ENCODE data around the gene AGRP.

The AGRP gene

DNA sequence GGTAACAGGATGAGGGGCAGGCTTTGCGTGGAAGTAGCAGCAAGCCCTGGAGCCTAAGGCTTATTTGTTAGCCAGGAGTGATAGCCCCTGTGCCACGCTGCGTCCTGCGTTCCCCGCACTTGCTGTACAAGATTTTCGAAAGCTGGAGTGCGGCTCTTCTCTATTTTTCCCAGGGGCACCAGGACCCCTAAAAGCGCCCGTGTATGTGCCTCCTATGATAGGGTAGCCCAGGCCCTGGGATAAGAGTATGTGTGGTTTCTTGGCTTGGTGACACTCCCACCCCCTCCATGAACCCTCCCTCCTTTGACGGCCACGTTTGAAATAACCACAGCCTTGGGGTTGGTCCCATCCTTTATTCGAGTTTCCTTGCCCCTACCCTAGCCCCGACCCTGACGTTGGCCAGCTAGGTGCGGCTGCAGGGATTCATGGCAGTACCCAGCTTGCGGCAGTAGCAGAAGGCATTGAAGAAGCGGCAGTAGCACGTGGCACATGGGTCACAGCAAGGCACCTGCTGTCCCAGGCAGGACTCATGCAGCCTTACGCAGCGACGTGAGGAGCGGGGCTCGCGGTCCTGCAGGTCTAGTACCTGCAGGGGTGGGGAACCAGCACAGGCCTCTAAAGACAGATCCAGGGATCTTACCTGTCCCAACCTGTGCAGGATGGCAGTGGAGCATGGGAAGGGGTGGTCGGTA is 968 bp downstream of the AGRP start:
- Mint-ChIP-seq H3K27ac (peak overlapping the region; percentile 98), H3K27me3 (no peaks in the 10 kb centered on the region), H3K4me3 (peak overlapping the region; percentile 100), H3K4me1 (peaks cover 28% of the 10 kb centered on the region), H3K9me3 (no peaks in the 10 kb centered on the region), H3K36me3 (ENCODE audit: low read depth) (peaks cover 9% of the 10 kb centered on the region)
- DNase-seq = peak; percentile 30
- no peak for ATAC-seq

GRCh38 chr16:67481561-67482232 is 1.6 kb downstream of the AGRP start:
- ATAC-seq = peak; percentile 39
- Mint-ChIP-seq H3K36me3 (ENCODE audit: low read depth) (peaks cover 10% of the 10 kb centered on the region), H3K4me3 (peak overlapping the region; percentile 100), H3K9me3 (no peaks in the 10 kb centered on the region), H3K27me3 (no peaks in the 10 kb centered on the region), H3K27ac (peak overlapping the region; percentile 98), H3K4me1 (peaks cover 33% of the 10 kb centered on the region)
- DNase-seq = peak; percentile 69

DNA sequence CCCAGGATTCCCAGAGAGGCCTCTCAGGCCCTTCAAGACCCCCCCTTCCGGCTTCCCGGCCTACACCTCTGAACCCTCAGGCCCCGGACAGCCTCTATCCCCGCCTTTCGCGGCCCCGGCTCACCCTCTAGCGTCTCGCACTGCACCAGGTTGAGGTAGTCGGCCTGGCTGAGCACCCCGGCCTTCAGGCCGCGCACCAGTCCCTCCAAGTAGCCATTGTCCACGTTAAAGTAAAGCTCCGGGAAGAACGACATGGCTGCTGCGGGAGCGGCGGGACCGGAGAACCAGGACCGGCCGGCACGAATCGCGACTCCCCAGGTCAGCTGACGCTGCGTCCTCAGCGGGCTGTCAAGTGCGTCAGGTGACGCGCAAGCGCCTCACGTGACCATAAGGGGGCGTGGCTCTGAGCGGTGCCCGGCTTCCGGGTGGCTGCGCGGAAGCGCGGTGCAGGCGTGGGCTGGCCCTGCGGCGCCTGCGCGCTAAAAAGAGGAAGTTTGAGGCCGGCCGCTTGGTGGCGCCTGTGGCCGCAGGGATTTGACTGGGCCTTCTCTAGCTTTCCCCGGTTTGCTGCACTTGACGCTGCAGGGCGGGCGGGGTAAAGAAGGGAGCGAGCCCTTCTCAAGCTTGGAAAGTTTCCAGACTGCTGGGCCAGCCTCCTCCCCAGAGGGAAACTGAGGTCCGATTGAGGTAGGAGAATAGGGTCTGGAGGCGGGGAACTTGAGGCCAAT is 2.4 kb downstream of the AGRP start, which contains the start of gene ATP6V0D1:
TSS of gene ATP6V0D1 (minus strand) at position 325 of the 728 bp plus-strand sequence. CDS start at position 254, 71 bp downstream.
- peaks cover 10% of the 10 kb centered on the region for H3K36me3 Mint-ChIP-seq (ENCODE audit: low read depth)
- peaks cover 39% of the 10 kb centered on the region for H3K4me1 Mint-ChIP-seq
- H3K27me3 Mint-ChIP-seq = no peaks in the 10 kb centered on the region
- H3K4me3 Mint-ChIP-seq = peak within 1 kb of the TSS; percentile 100
- H3K9me3 Mint-ChIP-seq = no peaks in the 10 kb centered on the region
- peak within 1 kb of the TSS; percentile 98 for H3K27ac Mint-ChIP-seq
- peak; percentile 100 for DNase-seq
- ATAC-seq = peak; percentile 91

DNA sequence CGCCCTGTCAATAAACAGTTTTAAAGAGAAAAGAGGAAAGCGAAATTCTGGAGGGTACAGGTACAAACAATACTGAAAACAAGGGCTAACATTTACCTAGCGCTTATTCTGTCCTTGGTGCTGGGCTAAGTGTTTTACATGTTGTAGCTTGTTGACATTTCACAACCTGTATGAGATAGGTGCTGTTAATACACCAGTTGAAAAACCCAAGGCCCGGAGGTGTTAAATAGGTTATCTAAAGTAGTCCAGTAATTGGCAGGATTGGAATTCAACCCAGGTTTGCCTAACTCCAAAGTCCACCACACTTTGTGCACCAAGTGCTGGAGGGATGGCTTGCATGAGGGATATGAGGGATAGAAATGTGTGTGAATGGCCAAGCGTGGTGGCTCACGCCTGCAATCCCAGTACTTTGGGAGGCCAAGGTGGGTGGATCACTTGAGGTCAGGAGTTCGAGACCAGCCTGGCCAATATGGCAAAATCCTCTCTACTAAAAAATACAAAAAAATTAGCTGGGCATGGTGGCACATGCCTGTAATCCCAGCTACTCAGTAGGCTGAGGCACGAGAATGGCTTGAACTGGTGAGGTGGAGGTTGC is 5.3 kb downstream of the AGRP start:
- Mint-ChIP-seq H3K27me3 (no peaks in the 10 kb centered on the region), H3K4me3 (no peak overlapping the region), H3K4me1 (peaks cover 45% of the 10 kb centered on the region), H3K36me3 (ENCODE audit: low read depth) (peaks cover 4% of the 10 kb centered on the region), H3K9me3 (no peaks in the 10 kb centered on the region), H3K27ac (no peak overlapping the region)
- no peak for ATAC-seq
- no peak for DNase-seq

DNA sequence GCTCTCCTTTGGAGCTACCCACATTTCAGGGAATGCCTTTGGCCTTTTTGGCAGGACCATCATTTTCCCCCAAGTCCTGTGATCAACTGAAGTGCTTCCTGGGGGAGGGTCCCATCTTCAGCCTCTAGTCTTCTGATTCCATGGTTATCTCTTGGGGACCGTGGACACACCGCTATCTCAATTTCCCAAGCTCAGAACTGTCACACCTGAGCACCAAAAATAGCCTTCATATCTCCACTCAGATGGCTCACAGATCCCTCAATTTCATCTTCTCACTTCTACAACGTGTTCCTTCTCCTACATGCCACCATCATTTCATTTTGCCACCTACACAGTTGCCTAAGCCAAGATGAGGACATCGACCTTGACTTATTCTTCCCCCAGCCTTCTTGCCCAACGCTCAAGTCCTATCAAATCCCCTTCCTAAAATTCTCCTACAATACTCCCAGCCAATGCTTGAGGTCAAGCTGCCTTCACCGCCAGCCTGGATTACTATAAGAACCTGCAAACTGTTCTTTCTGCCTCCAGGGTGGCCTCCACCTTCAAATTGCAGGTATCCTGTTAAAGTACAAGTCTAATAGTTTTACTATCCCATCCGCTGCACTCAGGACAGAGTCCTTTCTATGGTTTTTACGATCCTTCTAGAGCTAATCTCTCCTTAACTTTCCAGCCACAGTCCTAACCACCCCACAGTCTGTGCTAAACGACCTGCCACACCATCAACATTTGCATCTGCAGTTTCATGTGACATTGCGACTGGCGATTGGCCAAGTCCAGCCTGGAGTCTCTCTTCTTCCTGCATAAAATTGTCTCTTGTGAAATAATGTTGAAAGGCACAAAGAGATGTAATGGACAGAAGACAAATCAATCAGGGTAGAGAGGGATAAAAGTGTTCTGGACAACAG is 8.5 kb downstream of the AGRP start:
- no peak overlapping the region for H3K4me3 Mint-ChIP-seq
- no peaks in the 10 kb centered on the region for H3K9me3 Mint-ChIP-seq
- no peaks in the 10 kb centered on the region for H3K27me3 Mint-ChIP-seq
- ATAC-seq (no peak), DNase-seq (no peak)
- peaks cover 42% of the 10 kb centered on the region for H3K4me1 Mint-ChIP-seq
- no peak overlapping the region for H3K27ac Mint-ChIP-seq
- H3K36me3 Mint-ChIP-seq (ENCODE audit: low read depth) = peaks cover 1% of the 10 kb centered on the region

- H3K27me3 Mint-ChIP-seq = no peaks in the 10 kb centered on the region
- no peaks in the 10 kb centered on the region for H3K36me3 Mint-ChIP-seq (ENCODE audit: low read depth)
- no peak for DNase-seq
- H3K27ac Mint-ChIP-seq = no peak overlapping the region
- no peak for ATAC-seq
- peaks cover 22% of the 10 kb centered on the region for H3K4me1 Mint-ChIP-seq
- H3K9me3 Mint-ChIP-seq = no peaks in the 10 kb centered on the region
- H3K4me3 Mint-ChIP-seq = no peak overlapping the region
Observed at GRCh38 chr16:67471758-67472384, 11.5 kb downstream of the AGRP start.

GRCh38 chr16:67470359-67470758 is 13.0 kb downstream of the AGRP start:
- no peak overlapping the region for H3K27ac Mint-ChIP-seq
- ATAC-seq = no peak
- H3K9me3 Mint-ChIP-seq = no peaks in the 10 kb centered on the region
- no peak overlapping the region for H3K4me3 Mint-ChIP-seq
- DNase-seq = no peak
- H3K36me3 Mint-ChIP-seq (ENCODE audit: low read depth) = no peaks in the 10 kb centered on the region
- no peaks in the 10 kb centered on the region for H3K27me3 Mint-ChIP-seq
- peaks cover 18% of the 10 kb centered on the region for H3K4me1 Mint-ChIP-seq

DNA sequence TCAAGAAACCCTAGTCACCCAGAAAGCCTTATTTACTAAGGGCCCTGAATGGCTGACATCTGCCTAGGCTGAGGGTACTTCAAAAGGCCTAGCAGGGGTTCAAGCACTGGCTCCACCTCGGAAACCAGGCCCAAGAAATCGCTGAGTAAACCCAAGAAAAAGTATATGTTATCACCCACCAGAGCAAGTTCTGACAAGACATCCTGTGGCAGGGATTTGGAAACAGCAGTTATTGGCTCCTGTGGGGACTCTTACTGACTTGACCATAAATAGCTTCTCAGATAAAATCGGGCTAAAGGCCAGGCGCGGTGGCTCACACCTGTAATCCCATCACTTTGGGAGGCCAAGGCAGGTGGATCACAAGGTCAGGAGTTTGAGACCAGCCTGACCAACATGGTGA is 14.6 kb downstream of the AGRP start:
- ATAC-seq (no peak), DNase-seq (no peak)
- Mint-ChIP-seq H3K4me1 (peaks cover 15% of the 10 kb centered on the region), H3K36me3 (ENCODE audit: low read depth) (no peaks in the 10 kb centered on the region), H3K27me3 (no peaks in the 10 kb centered on the region), H3K27ac (no peak overlapping the region), H3K4me3 (no peak overlapping the region), H3K9me3 (no peaks in the 10 kb centered on the region)

DNA sequence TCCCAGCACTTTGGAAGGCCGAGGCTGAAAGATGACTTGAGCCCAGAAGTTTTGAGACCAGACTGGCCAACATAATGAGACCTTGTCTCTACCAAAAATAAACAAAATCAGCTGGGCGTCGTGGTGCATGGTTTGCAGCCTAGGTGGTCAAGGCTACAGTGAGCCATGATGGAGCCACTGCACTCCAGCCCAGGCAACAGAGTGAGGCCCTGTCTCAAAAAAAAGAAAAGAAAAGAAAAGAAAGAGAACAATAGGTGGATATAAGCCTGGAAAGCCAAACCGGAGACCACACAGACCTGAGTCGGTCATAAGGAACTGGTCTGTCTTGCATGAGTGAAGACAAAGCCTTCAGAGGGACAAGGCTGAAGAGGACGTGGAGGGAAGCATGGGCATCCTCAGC is 16.8 kb downstream of the AGRP start:
- no peaks in the 10 kb centered on the region for H3K36me3 Mint-ChIP-seq (ENCODE audit: low read depth)
- no peak overlapping the region for H3K4me3 Mint-ChIP-seq
- no peaks in the 10 kb centered on the region for H3K27me3 Mint-ChIP-seq
- no peaks in the 10 kb centered on the region for H3K9me3 Mint-ChIP-seq
- ATAC-seq = no peak
- no peak for DNase-seq
- no peak overlapping the region for H3K27ac Mint-ChIP-seq
- peaks cover 6% of the 10 kb centered on the region for H3K4me1 Mint-ChIP-seq

- peaks cover 6% of the 10 kb centered on the region for H3K4me1 Mint-ChIP-seq
Observed at GRCh38 chr16:67464565-67464964, 18.8 kb downstream of the AGRP start.

GRCh38 chr16:67463691-67464090 is 19.7 kb downstream of the AGRP start:
- no peaks in the 10 kb centered on the region for H3K9me3 Mint-ChIP-seq
- no peaks in the 10 kb centered on the region for H3K36me3 Mint-ChIP-seq (ENCODE audit: low read depth)
- DNase-seq = no peak
- H3K4me3 Mint-ChIP-seq = no peak overlapping the region
- ATAC-seq = no peak
- H3K27me3 Mint-ChIP-seq = no peaks in the 10 kb centered on the region
- peaks cover 6% of the 10 kb centered on the region for H3K4me1 Mint-ChIP-seq
- no peak overlapping the region for H3K27ac Mint-ChIP-seq

More at GRCh38 chr16:67464565-67464964, 18.8 kb downstream of the AGRP start:
- H3K27ac Mint-ChIP-seq = no peak overlapping the region
- no peaks in the 10 kb centered on the region for H3K27me3 Mint-ChIP-seq
- H3K4me3 Mint-ChIP-seq = no peak overlapping the region
- H3K9me3 Mint-ChIP-seq = no peaks in the 10 kb centered on the region
- ATAC-seq (no peak), DNase-seq (no peak)
- H3K36me3 Mint-ChIP-seq (ENCODE audit: low read depth) = no peaks in the 10 kb centered on the region

GRCh38 chr16:67463059-67463458 is 20.3 kb downstream of the AGRP start:
- no peak overlapping the region for H3K27ac Mint-ChIP-seq
- no peaks in the 10 kb centered on the region for H3K36me3 Mint-ChIP-seq (ENCODE audit: low read depth)

GRCh38 chr16:67462279-67462655 is 21.1 kb downstream of the AGRP start:
- H3K27ac Mint-ChIP-seq = no peak overlapping the region
- H3K4me3 Mint-ChIP-seq = no peak overlapping the region

More at GRCh38 chr16:67463059-67463458, 20.3 kb downstream of the AGRP start:
- H3K27me3 Mint-ChIP-seq = no peaks in the 10 kb centered on the region
- no peak for DNase-seq
- H3K4me1 Mint-ChIP-seq = peaks cover 6% of the 10 kb centered on the region
- no peak for ATAC-seq
- no peaks in the 10 kb centered on the region for H3K9me3 Mint-ChIP-seq
- no peak overlapping the region for H3K4me3 Mint-ChIP-seq

More at GRCh38 chr16:67462279-67462655, 21.1 kb downstream of the AGRP start:
- Mint-ChIP-seq H3K27me3 (no peaks in the 10 kb centered on the region), H3K36me3 (ENCODE audit: low read depth) (no peaks in the 10 kb centered on the region), H3K4me1 (peaks cover 6% of the 10 kb centered on the region), H3K9me3 (no peaks in the 10 kb centered on the region)
- no peak for ATAC-seq
- DNase-seq = no peak

Measured in activated naive CD8-positive, alpha-beta T cell treated with anti-CD3 and anti-CD28 coated beads, Interleukin-2, amount 50 U/mL, for 24 hours (primary cell).